Vagina (tissue), 2 donors: ENCODE data around the gene IL1RAPL2.

Source experiments
- CTCF ChIP-seq, 3 experiments: fragments of 450-650 bp in 2 of 3; fragments of 200-600 bp in 1 of 3; sonication (generic) in 1 of 3; IDR thresholded peaks; one replicate each; pipeline ENCODE4 v1.5.1; 2017 to 2019; ENCODE audit warnings: antibody characterized with exemption in 3 of 3, mild to moderate bottlenecking in 2 of 3, moderate library complexity in 2 of 3
- POLR2A ChIP-seq, 2 donors: fragments of 450-650 bp; IDR thresholded peaks; one replicate each; pipeline ENCODE4 v1.6.1; 2017; ENCODE audit warnings: antibody characterized with exemption in 2 of 2, mild to moderate bottlenecking in 2 of 2, moderate library complexity in 2 of 2
- POLR2AphosphoS5 ChIP-seq, 2 donors: sonication (generic); formaldehyde crosslinking; IDR thresholded peaks; one replicate each; pipeline ENCODE4 v1.9.0; 2017; ENCODE audit warnings: antibody characterized with exemption in 2 of 2, mild to moderate bottlenecking in 2 of 2, low read depth in 1 of 2; ENCODE audit not compliant: insufficient read depth in 1 of 2

- TF ChIP-seq POLR2AphosphoS5 (IDR thresholded peaks at IDR 0.05; ENCODE audit: insufficient read depth in 1 of 2, low read depth in 1 of 2) (no peak), POLR2A (IDR thresholded peaks at IDR 0.05) (no peak), CTCF (IDR thresholded peaks at IDR 0.05) (no peak)
Observed at GRCh38 chrX:105468741-105469140, 902.7 kb downstream of the IL1RAPL2 start.
